OCI-LY7 (cell line): Measurements from ENCODE around the gene MINDY4B. TPM values are rescaled to one million over a fixed set of nuclear protein-coding genes. Genes with fewer than 3 reads are reported as not detected.

Experiments used
- BruUV-seq: library from RNA; stranded (reverse); fragments of 400-500 nt; replicated peaks from 2 replicates; lab custom pipeline; 2021; lab: Mats Ljungman, UMichigan
- CTCF ChIA-PET: fragments of 300-600 bp; sonication (Branson Sonifier 250); formaldehyde crosslinking; loops from one replicate; lab custom pipeline; 2022; ENCODE audit warnings: antibody characterized with exemption; ENCODE audit not compliant: unreplicated experiment; lab: Charles Lee
- POLR2A ChIA-PET: fragments of 300-600 bp; sonication (Branson Sonifier 250); formaldehyde crosslinking; loops from one replicate; lab custom pipeline; 2022; ENCODE audit warnings: antibody characterized with exemption; lab: Charles Lee
- DNase-seq: peaks from one replicate; pipeline ENCODE4 v3.0.0-alpha.2; 2015; ENCODE audit warnings: low spot score
- H2AFZ ChIP-seq: fragments of 200-600 bp; sonication (generic), shearing (Covaris generic); 2 replicates; pipeline ENCODE4 v1.6.1; 2014; ENCODE audit warnings: mild to moderate bottlenecking, antibody characterized with exemption, low read length, moderate library complexity
- H3K27ac ChIP-seq: fragments of 200-600 bp; sonication (generic); 2 replicates; pipeline ENCODE4 v1.5.1; 2014; ENCODE audit warnings: mixed run types, low read depth, mild to moderate bottlenecking, moderate library complexity, low read length, inconsistent platforms; ENCODE audit not compliant: poor library complexity, severe bottlenecking
- H3K36me3 ChIP-seq: fragments of 200-600 bp; sonication (generic); 2 replicates; pipeline ENCODE4 v1.6.1; 2014; ENCODE audit warnings: mild to moderate bottlenecking, antibody characterized with exemption, low read length, moderate library complexity, mixed read lengths; ENCODE audit not compliant: insufficient read depth
- H3K4me1 ChIP-seq: fragments of 200-600 bp; sonication (generic); 2 replicates; pipeline ENCODE4 v1.5.1; 2014; ENCODE audit warnings: mild to moderate bottlenecking, low read length; ENCODE audit not compliant: insufficient read depth, poor library complexity, severe bottlenecking
- H3K4me2 ChIP-seq: fragments of 200-600 bp; sonication (generic); 2 replicates; pipeline ENCODE4 v1.6.1; 2014; ENCODE audit warnings: mild to moderate bottlenecking, low read length
- H3K4me3 ChIP-seq: fragments of 200-600 bp; sonication (generic); 2 replicates; pipeline ENCODE4 v1.5.1; 2014; ENCODE audit warnings: mild to moderate bottlenecking, low read depth, low read length; ENCODE audit not compliant: poor library complexity, severe bottlenecking
- H3K79me2 ChIP-seq: fragments of 200-600 bp; sonication (generic); 2 replicates; pipeline ENCODE4 v1.6.1; 2016; ENCODE audit warnings: low read depth, mild to moderate bottlenecking, low read length, moderate library complexity, mixed read lengths; ENCODE audit not compliant: insufficient read depth
- H3K9me2 ChIP-seq: fragments of 200-600 bp; sonication (generic); 2 replicates; pipeline ENCODE4 v1.6.1; 2016; ENCODE audit warnings: mild to moderate bottlenecking, low read length, mixed read lengths; ENCODE audit not compliant: insufficient read depth
- H3K9me3 ChIP-seq: fragments of 200-600 bp; sonication (generic); 2 replicates; pipeline ENCODE4 v1.6.1; 2014; ENCODE audit warnings: mild to moderate bottlenecking, mixed run types, low read length, mixed read lengths
- H4K20me1 ChIP-seq: fragments of 200-600 bp; sonication (generic); 2 replicates; pipeline ENCODE4 v1.6.1; 2014; ENCODE audit warnings: mild to moderate bottlenecking, antibody characterized with exemption, low read length, moderate library complexity, mixed read lengths; ENCODE audit not compliant: insufficient read depth
- CTCF ChIP-seq: fragments of 200-600 bp; sonication (generic); conservative IDR thresholded peaks from 2 replicates; pipeline ENCODE4 v1.5.1; 2014; ENCODE audit warnings: mild to moderate bottlenecking, antibody characterized with exemption, low read length, moderate library complexity, mixed read lengths
- EZH2phosphoT487 ChIP-seq: fragments of 200-600 bp; sonication (generic); IDR thresholded peaks from 2 replicates; pipeline ENCODE4 v1.6.1; 2018; ENCODE audit warnings: low read depth, borderline replicate concordance, mild to moderate bottlenecking, mixed run types, antibody characterized with exemption, low read length, moderate library complexity, mixed read lengths
- intact Hi-C: fragments of 100-400 bp; cut with micrococcal nuclease; formaldehyde crosslinking; loops from one replicate; pipeline ENCODE4 v1.10.0; 2022; ENCODE audit not compliant: unreplicated experiment
- total RNA-seq, 2 experiments: library from RNA; depleted of rRNA in 1 of 2; stranded (reverse); fragments of >200 nt in 1 of 2; shearing (Covaris generic) in 1 of 2; gene quantifications; 2 replicates each; pipeline ENCODE4 v1.2.3, GENCODE V29; 2014 to 2022

MINDY4B gene
- total RNA-seq, 2 experiments from 2014 or later: not detected

DNA sequence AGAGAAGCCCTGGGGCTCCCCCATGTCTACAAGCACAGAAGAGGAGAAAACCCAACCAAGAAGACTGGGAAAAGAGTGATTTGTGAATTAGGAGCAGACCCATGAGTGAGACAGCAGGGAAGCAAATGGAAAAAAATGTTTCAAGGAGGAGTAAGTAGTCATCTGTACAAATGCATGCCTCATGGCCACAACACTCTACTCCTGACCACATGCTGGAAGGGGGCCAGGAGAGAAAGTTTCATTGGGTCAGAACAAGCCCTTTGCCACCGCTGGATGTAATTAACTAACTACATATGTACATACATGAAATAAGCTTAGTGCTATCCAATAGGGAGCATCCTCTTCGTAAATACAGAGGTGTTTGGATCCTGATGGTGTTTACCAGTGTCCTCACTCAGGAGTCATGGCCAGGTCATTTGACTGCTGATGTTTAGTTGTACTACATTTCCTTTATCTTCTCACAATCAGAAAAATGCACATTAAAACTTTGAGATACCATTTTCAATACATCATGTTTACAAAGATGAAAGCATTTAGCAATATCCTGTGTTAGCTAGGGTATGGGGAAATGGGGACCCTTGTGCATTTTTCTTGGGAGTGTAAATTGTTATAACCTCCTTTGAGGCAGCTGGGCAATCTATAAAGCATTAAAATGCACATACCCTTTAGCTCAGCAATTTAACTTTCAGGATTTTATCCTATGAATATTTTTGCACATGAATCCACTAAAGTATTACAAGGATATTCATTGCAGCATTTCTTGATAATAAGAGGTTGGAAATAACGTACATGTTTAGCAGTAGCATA is 40.2 kb upstream of the MINDY4B start:
- Histone ChIP-seq H3K27ac (no peak overlapping the region), H3K9me3 (no peaks in the 10 kb centered on the region), H4K20me1 (no peaks in the 10 kb centered on the region), H3K4me1 (no peaks in the 10 kb centered on the region), H3K36me3 (no peaks in the 10 kb centered on the region), H3K79me2 (no peaks in the 10 kb centered on the region), H3K4me3 (no peak overlapping the region), H2AFZ (no peak overlapping the region), H3K9me2 (no peaks in the 10 kb centered on the region), H3K4me2 (no peak overlapping the region)
- ChIA-PET POLR2A (interaction anchor here (0.6 kb wide), 1 partner anchor 121 kb away, joined by 3 read pairs; no protein-coding TSS in a partner anchor), CTCF (no interaction called here)
- intact Hi-C loops: no loop called here
- no TSS peak for BruUV-seq
- no peak for DNase-seq
- TF ChIP-seq EZH2phosphoT487: no peak
- TF ChIP-seq CTCF: no peak

DNA sequence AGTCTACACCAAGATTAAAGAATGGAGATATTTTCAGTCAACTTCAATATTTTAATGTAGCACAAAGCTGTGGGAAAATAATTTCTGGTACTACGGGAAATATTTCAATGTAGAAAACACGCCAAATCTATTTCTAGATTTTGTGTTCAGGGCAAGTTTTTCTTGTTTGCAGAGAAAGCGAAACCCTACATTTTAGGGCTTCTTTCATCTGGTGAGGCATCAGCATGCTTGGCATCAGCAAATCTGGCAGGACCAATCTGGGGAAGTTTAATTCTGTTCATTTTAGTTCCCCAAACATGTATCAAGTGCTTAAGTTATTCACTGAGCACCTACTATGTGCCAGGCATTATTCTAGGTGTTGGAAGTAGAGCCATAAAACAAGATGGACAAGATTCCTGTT is 37.0 kb upstream of the MINDY4B start:
- H4K20me1 ChIP-seq: no peaks in the 10 kb centered on the region
- no peak overlapping the region for H2AFZ ChIP-seq
- H3K4me2 ChIP-seq: no peak overlapping the region
- H3K4me3 ChIP-seq: no peak overlapping the region
- no peaks in the 10 kb centered on the region for H3K4me1 ChIP-seq
- no peaks in the 10 kb centered on the region for H3K79me2 ChIP-seq
- no peak overlapping the region for H3K27ac ChIP-seq
- no peaks in the 10 kb centered on the region for H3K9me2 ChIP-seq
- no TSS peak for BruUV-seq
- no peak for TF ChIP-seq EZH2phosphoT487
- TF ChIP-seq CTCF: no peak
- no peaks in the 10 kb centered on the region for H3K9me3 ChIP-seq
- intact Hi-C loops: no loop called here
- no peaks in the 10 kb centered on the region for H3K36me3 ChIP-seq
- DNase-seq: no peak
- ChIA-PET POLR2A (no interaction called here), CTCF (no interaction called here)

DNA sequence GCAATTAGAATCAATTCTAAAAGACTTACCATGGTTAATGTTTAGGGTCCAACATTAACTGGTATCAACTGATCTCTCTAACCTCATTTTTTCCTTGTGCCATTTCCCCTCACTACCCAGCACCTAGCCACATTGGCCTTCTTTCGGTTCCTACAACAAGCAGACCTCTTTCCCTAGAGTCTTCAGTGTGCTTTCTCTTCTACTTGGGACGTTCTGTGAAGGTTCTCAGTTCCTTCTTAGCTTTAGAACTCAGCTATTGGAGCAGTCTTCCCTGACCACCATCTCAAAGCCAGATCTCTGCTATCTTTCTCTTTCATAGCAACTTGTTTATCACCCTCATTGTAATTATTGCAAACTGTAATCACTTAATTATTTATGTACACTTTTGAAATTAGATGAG is 31.5 kb upstream of the MINDY4B start:
- no peak overlapping the region for H3K4me2 ChIP-seq
- no peak overlapping the region for H2AFZ ChIP-seq
- TF ChIP-seq EZH2phosphoT487 (no peak), CTCF (no peak)
- intact Hi-C loops: no loop called here
- H3K9me2 ChIP-seq: no peaks in the 10 kb centered on the region
- ChIA-PET CTCF (no interaction called here), POLR2A (no interaction called here)
- H3K9me3 ChIP-seq: no peaks in the 10 kb centered on the region
- H4K20me1 ChIP-seq: no peaks in the 10 kb centered on the region
- H3K4me3 ChIP-seq: no peak overlapping the region
- DNase-seq: no peak
- no peak overlapping the region for H3K27ac ChIP-seq
- BruUV-seq: no TSS peak
- no peaks in the 10 kb centered on the region for H3K4me1 ChIP-seq
- no peaks in the 10 kb centered on the region for H3K36me3 ChIP-seq
- no peaks in the 10 kb centered on the region for H3K79me2 ChIP-seq
